K562 (cell line): ENCODE measurements around the gene SPPL2C. TPM values are rescaled to one million over a fixed set of nuclear protein-coding genes. Genes with fewer than 3 reads are reported as not detected.

ENCODE experiments used
- BCOR ChIP-seq: fragments of 450-650 bp; IDR thresholded peaks from 2 replicates; pipeline ENCODE4 v1.6.1; 2016
- EGR1 ChIP-seq: fragments of 450-650 bp; conservative IDR thresholded peaks from 2 replicates; pipeline ENCODE4 v1.6.1; 2017; ENCODE audit warnings: mild to moderate bottlenecking
- FOXA1 ChIP-seq: fragments of 450-650 bp; IDR thresholded peaks from 2 replicates; pipeline ENCODE4 v1.6.1; 2016; ENCODE audit warnings: mild to moderate bottlenecking, borderline replicate concordance
- HNRNPUL1 ChIP-seq: fragments of 200-400 bp; formaldehyde crosslinking; IDR thresholded peaks from 2 replicates; pipeline ENCODE4 v1.6.1; 2017; ENCODE audit warnings: low read length
- MAX ChIP-seq: sonication (generic); formaldehyde crosslinking; IDR thresholded peaks from 2 replicates; pipeline ENCODE4 v1.9.0; 2022; ENCODE audit warnings: mild to moderate bottlenecking, missing genetic modification reagents
- MAZ ChIP-seq, 2 experiments: fragments of 450-650 bp in 1 of 2; sonication (generic) in 1 of 2; formaldehyde crosslinking; IDR thresholded peaks in 1 of 2; conservative IDR thresholded peaks in 1 of 2; 2 replicates each; pipeline versions ENCODE4 v1.4.0 to v1.5.0; 2020; ENCODE audit warnings: mild to moderate bottlenecking in 1 of 2, missing genetic modification reagents in 1 of 2
- MED1 ChIP-seq: sonication (generic); formaldehyde crosslinking; IDR thresholded peaks from 2 replicates; pipeline ENCODE4 v1.8.1; 2023; ENCODE audit warnings: missing genetic modification reagents, borderline replicate concordance
- MTA1 ChIP-seq: fragments of 450-650 bp; IDR thresholded peaks from 2 replicates; pipeline ENCODE4 v1.6.1; 2017; ENCODE audit warnings: borderline replicate concordance
- PTBP1 ChIP-seq: fragments of 200-400 bp; formaldehyde crosslinking; IDR thresholded peaks from 2 replicates; pipeline ENCODE4 v1.6.1; 2017; ENCODE audit warnings: low read depth, low read length
- PTRF ChIP-seq: fragments of 450-650 bp; IDR thresholded peaks from 2 replicates; pipeline ENCODE4 v1.6.1; 2016; ENCODE audit warnings: mild to moderate bottlenecking, missing genetic modification characterization, missing compliant biosample characterization
- RUNX1 ChIP-seq: sonication (generic); IDR thresholded peaks from 2 replicates; pipeline ENCODE4 v1.6.1; 2016; ENCODE audit warnings: antibody characterized with exemption, low read depth
- ZC3H11A ChIP-seq: IDR thresholded peaks from 2 replicates; pipeline ENCODE4 v1.6.1; 2012; ENCODE audit warnings: low read depth, low read length, improper control_type of control experiment
- polyA plus RNA-seq, 8 experiments: library from polyadenylated mRNA; depleted of rRNA in 4 of 8; stranded (reverse) in 5 of 8; unstranded in 3 of 8; fragments of >200 nt; fragmentation: Nextera tagmentation in 2 of 8; fragmentation: Illumina TruSeq in 1 of 8; extraction: Ambion mirVana in 2 of 8; extraction: Trizol in 1 of 8; gene quantifications; 2 replicates each; pipeline versions ENCODE4 v1.2.1 to v1.2.3, GENCODE V29; 2011 to 2014; ENCODE audit warnings: inconsistent platforms in 1 of 8, missing spikeins in 1 of 8
- total RNA-seq, 7 experiments: library from RNA; depleted of rRNA in 6 of 7; stranded (reverse); fragments of >200 nt in 6 of 7; fragmentation: Illumina TruSeq in 2 of 7; extraction: Trizol in 2 of 7; gene quantifications; 2 replicates each; pipeline versions ENCODE4 v1.2.1 to v1.2.3, GENCODE V29; 2011 to 2021; ENCODE audit warnings: low replicate concordance in 1 of 7

SPPL2C gene
- total and polyA plus RNA-seq, 9 of the 15 experiments (the other 6 are each of a cell fraction or from before 2014, with no cell fraction given): not detected

- TF ChIP-seq MAX (peak; percentile 97), HNRNPUL1 (no peak), ZC3H11A (no peak), MAZ (CRISPR knock-in tag; conservative IDR thresholded peaks at IDR 0.05 in 1 of 2, IDR thresholded peaks at IDR 0.05 in 1 of 2) (peak; percentile 97 to 98), FOXA1 (no peak), PTBP1 (no peak), MED1 (CRISPR knock-in tag) (no peak), MTA1 (no peak), BCOR (no peak), EGR1 (peak; percentile 92), RUNX1 (no peak), PTRF (tag) (no peak)
These were observed 49.5 kb downstream of the SPPL2C start, which contains the start of gene MAPT (continued) for GRCh38 chr17:45894022-45894784.
